ENCODE data around the gene PGLYRP4.
"Not testable (repeated sequence)": the region's sequence is repeated elsewhere in the genome, so short reads cannot be mapped to it uniquely, and the experiment has no call there.

The PGLYRP4 gene

GRCh38 chr1:153336650-153337049 is 12.0 kb downstream of the PGLYRP4 start:
- no peak for DNase-seq

- DNase-seq: no peak
These were observed 14.7 kb downstream of the PGLYRP4 start for GRCh38 chr1:153333902-153334301.

- no peak for DNase-seq
These were observed 23.7 kb downstream of the PGLYRP4 start for GRCh38 chr1:153324912-153325311.

- no peak for DNase-seq
These were observed 26.1 kb downstream of the PGLYRP4 start for GRCh38 chr1:153322568-153322967.

- not testable (repeated sequence) for DNase-seq
These were observed 30.5 kb downstream of the PGLYRP4 start for GRCh38 chr1:153318145-153318544.

- DNase-seq: not testable (repeated sequence)
These were observed 32.6 kb downstream of the PGLYRP4 start for GRCh38 chr1:153316013-153316412.

GRCh38 chr1:153314388-153314787 is 34.3 kb downstream of the PGLYRP4 start:
- not testable (repeated sequence) for DNase-seq

- no peak for DNase-seq
These were observed 35.4 kb downstream of the PGLYRP4 start for GRCh38 chr1:153313288-153313687.

GRCh38 chr1:153312570-153313186 is 36.0 kb downstream of the PGLYRP4 start, which contains the start of gene PGLYRP3:
Gene PGLYRP3 (minus strand): TSS chr1:153312952. CDS start chr1:153310665, 2,287 bp downstream.
- DNase-seq: no peak

GRCh38 chr1:153310526-153310925 is 38.1 kb downstream of the PGLYRP4 start:
- no peak for DNase-seq

- DNase-seq: no peak
These were observed 39.2 kb downstream of the PGLYRP4 start for GRCh38 chr1:153309441-153309840.

GRCh38 chr1:153308540-153308939 is 40.1 kb downstream of the PGLYRP4 start:
- DNase-seq: no peak

GRCh38 chr1:153307221-153307600 is 41.4 kb downstream of the PGLYRP4 start:
- DNase-seq: no peak

- no peak for DNase-seq
These were observed 42.1 kb downstream of the PGLYRP4 start for GRCh38 chr1:153306303-153307220.

GRCh38 chr1:153305682-153306081 is 43.0 kb downstream of the PGLYRP4 start:
- no peak for DNase-seq

- no peak for DNase-seq
These were observed 46.3 kb downstream of the PGLYRP4 start for GRCh38 chr1:153302308-153302707.

- DNase-seq: no peak
These were observed 54.8 kb downstream of the PGLYRP4 start for GRCh38 chr1:153293851-153294250.

GRCh38 chr1:153293480-153293775 is 55.2 kb downstream of the PGLYRP4 start:
- DNase-seq: no peak

- DNase-seq: no peak
These were observed 55.7 kb downstream of the PGLYRP4 start for GRCh38 chr1:153292740-153293479.

- no peak for DNase-seq
These were observed 56.5 kb downstream of the PGLYRP4 start for GRCh38 chr1:153292185-153292584.

GRCh38 chr1:153291514-153291913 is 57.1 kb downstream of the PGLYRP4 start:
- DNase-seq: no peak

GRCh38 chr1:153288634-153289275 is 59.9 kb downstream of the PGLYRP4 start:
- DNase-seq: no peak

Measured in fibroblast of skin of right biceps (primary cell).